Adipose tissue (tissue), 3 donors: ENCODE results near the gene GUCY2D. TPM values are rescaled to one million over a fixed set of nuclear protein-coding genes. Genes with fewer than 3 reads are reported as not detected.

Experiments used
- polyA plus RNA-seq, 3 donors: library from polyadenylated mRNA; stranded (reverse); fragments of 200-250 nt; gene quantifications; one replicate each; pipeline ENCODE4 v1.2.3, GENCODE V29; 2013
- donor health status: healthy with polysubstance abuse.
- donor health status: Bipolar disorder and iron deficiency.
- donor health status: healthy.

The GUCY2D gene
- polyA plus RNA-seq, 3 donors: 0.04 to 0.15 (median 0.11) TPM

Other genes with a start within 250 kb of the GUCY2D start
- 10 to 100 TPM in 2 of 3 donors, 1 to 10 TPM in 1; 4.6 to 44.6 (median 21.6) TPM for gene KDM6B, start 168.4 kb upstream of the GUCY2D start, polyA plus RNA-seq
- gene TMEM88, start 147.5 kb upstream of the GUCY2D start, polyA plus RNA-seq: 10 to 100 TPM; 10.4 to 85.7 (median 77.4) TPM
- 100 to 1,000 TPM in 2 of 3 donors, 10 to 100 TPM in 1; 69.0 to 191 (median 132) TPM for gene NAA38, start 145.1 kb upstream of the GUCY2D start, polyA plus RNA-seq
- 10 to 100 TPM in 2 of 3 donors, 1 to 10 TPM in 1; 8.9 to 15.4 (median 11.2) TPM for gene CYB5D1, start 144.6 kb upstream of the GUCY2D start, polyA plus RNA-seq
- 100 to 1,000 TPM in 1 of 3 donors, 10 to 100 TPM in 2; 38.4 to 169 (median 39.4) TPM for gene CHD3, start 113.8 kb upstream of the GUCY2D start, polyA plus RNA-seq
- gene RNF227, start 86.3 kb upstream of the GUCY2D start, polyA plus RNA-seq: 1 to 10 TPM; 1.9 to 2.2 (median 2.0) TPM
- gene KCNAB3, start 72.8 kb upstream of the GUCY2D start, polyA plus RNA-seq: 1 to 10 TPM in 2 of 3 donors, under 1 TPM in 1; 0.77 to 1.9 (median 1.7) TPM
- gene TRAPPC1, start 70.7 kb upstream of the GUCY2D start, polyA plus RNA-seq: 100 to 1,000 TPM in 1 of 3 donors, 10 to 100 TPM in 2; 51.1 to 132 (median 89.0) TPM
- gene CNTROB, start 70.4 kb upstream of the GUCY2D start, polyA plus RNA-seq: 10 to 100 TPM; 10.8 to 28.0 (median 15.7) TPM
- gene ALOX15B, start 36.4 kb downstream of the GUCY2D start, polyA plus RNA-seq: 1 to 10 TPM in 2 of 3 donors, under 1 TPM in 1; 0.71 to 1.2 (median 1.0) TPM
- gene ALOX12B, start 85.1 kb downstream of the GUCY2D start, polyA plus RNA-seq: under 1 TPM in 1 of 3 donors, not detected in 2; 0.79 TPM
- under 1 TPM in 2 of 3 donors, not detected in 1; 0.01 to 0.18 TPM for gene ALOXE3, start 115.9 kb downstream of the GUCY2D start, polyA plus RNA-seq
- gene HES7, start 121.5 kb downstream of the GUCY2D start, polyA plus RNA-seq: under 1 TPM in 2 of 3 donors, not detected in 1; 0.03 to 0.16 TPM
- 100 to 1,000 TPM in 2 of 3 donors, 10 to 100 TPM in 1; 89.7 to 239 (median 142) TPM for gene PER1, start 149.8 kb downstream of the GUCY2D start, polyA plus RNA-seq
- gene VAMP2, start 160.3 kb downstream of the GUCY2D start, polyA plus RNA-seq: 10 to 100 TPM; 36.0 to 52.6 (median 49.6) TPM
- gene TMEM107, start 173.8 kb downstream of the GUCY2D start, polyA plus RNA-seq: 10 to 100 TPM in 1 of 3 donors, 1 to 10 TPM in 2; 4.5 to 12.1 (median 8.6) TPM
- 10 to 100 TPM in 1 of 3 donors, 1 to 10 TPM in 2; 3.3 to 13.9 (median 5.2) TPM for gene BORCS6, start 187.6 kb downstream of the GUCY2D start, polyA plus RNA-seq
- 1 to 10 TPM in 1 of 3 donors, under 1 TPM in 2; 0.52 to 2.5 (median 0.56) TPM for gene AURKB, start 208.0 kb downstream of the GUCY2D start, polyA plus RNA-seq
- gene CTC1, start 245.4 kb downstream of the GUCY2D start, polyA plus RNA-seq: 10 to 100 TPM; 10.3 to 19.8 (median 12.1) TPM
- gene PFAS, start 246.7 kb downstream of the GUCY2D start, polyA plus RNA-seq: 10 to 100 TPM in 1 of 3 donors, 1 to 10 TPM in 2; 8.2 to 20.7 (median 9.3) TPM